Measurements from ENCODE around the gene MED10.

DNA sequence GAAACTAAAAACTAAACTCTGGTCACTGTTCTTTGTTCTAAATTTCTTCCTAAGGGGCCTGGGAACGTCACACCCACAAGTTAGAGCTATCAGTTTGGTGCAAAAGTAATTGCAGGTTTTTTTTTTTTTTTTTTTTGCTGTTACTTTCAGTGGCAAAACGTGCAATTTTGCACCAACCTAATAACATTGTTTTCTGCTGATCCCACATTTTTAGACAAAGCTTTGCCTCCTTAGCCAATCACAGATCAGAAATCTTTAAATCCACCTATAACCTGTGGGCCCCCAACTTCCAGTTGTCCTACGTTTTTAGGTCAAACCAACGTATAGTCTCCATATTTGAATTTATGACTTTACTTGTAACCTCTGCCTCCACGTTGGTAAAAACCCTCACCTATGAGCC is 11.1 kb upstream of the MED10 start:
- TF ChIP-seq EZH2 (optimal IDR thresholded peaks at IDR 0.05; ENCODE audit: low read depth, low read length): no peak
- TF ChIP-seq, protein P1, sequence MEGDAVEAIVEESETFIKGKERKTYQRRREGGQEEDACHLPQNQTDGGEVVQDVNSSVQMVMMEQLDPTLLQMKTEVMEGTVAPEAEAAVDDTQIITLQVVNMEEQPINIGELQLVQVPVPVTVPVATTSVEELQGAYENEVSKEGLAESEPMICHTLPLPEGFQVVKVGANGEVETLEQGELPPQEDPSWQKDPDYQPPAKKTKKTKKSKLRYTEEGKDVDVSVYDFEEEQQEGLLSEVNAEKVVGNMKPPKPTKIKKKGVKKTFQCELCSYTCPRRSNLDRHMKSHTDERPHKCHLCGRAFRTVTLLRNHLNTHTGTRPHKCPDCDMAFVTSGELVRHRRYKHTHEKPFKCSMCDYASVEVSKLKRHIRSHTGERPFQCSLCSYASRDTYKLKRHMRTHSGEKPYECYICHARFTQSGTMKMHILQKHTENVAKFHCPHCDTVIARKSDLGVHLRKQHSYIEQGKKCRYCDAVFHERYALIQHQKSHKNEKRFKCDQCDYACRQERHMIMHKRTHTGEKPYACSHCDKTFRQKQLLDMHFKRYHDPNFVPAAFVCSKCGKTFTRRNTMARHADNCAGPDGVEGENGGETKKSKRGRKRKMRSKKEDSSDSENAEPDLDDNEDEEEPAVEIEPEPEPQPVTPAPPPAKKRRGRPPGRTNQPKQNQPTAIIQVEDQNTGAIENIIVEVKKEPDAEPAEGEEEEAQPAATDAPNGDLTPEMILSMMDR (IDR thresholded peaks at IDR 0.05; ENCODE audit: low read length): no peak

Measured in MM.1S (cell line).